CD4-positive, alpha-beta T cell treated with Interleukin-2 at 100 ng/mL for 4 hours (primary cell): ENCODE data around the gene EIF1B.

Experiments used
- DNase-seq: peaks from one replicate; pipeline ENCODE4 v3.0.0-alpha.2; 2020; ENCODE audit warnings: low spot score

The EIF1B gene

DNA sequence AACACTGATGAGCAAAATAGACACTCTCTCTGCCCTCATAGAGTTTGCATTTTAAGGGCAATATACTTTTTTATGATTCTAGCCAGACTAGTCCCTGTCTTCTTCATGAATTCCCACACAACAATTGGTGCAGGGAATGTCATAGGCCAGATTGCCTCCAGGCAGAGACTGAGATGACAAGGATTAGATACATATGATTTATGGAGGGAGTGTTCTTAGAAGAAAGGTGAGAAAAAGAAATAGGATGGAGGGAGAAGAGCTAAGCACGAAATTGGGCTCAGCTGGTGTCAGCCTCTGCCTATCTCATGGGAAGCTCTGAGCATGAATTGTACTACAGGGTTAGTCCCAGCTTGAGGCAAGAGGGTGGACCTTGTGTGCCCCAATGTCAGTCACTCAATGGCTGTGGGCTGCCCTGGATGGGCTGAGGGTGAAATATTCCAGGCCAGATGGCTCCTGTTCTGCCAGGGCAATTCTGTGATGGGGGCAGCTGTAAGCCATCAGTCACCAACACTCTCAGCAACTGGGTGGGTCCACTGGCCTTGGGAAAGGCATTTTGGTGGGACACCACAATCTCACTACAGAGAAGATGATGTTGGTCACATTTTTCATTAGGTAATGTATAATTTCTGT lies 31.1 kb downstream of the EIF1B start:
- no peak for DNase-seq

DNA sequence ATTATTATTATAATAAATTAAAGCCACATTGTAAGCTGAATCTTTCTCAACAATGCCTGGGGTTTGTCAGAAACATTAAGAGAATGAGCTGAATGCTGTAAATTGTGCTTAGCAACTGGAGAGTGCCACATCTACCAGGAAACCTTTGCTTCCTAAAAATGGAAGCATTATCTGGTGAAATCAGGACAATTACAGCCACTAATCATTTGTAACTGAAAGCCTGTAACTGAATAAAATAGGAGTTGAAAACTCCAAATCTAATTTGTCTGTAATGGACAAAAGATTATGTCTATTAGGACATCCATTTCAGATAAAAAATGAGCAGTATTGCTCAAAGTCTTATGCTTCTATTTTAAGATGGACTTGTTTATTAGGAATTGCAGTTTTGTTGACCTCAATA lies 32.2 kb downstream of the EIF1B start:
- no peak for DNase-seq

DNA sequence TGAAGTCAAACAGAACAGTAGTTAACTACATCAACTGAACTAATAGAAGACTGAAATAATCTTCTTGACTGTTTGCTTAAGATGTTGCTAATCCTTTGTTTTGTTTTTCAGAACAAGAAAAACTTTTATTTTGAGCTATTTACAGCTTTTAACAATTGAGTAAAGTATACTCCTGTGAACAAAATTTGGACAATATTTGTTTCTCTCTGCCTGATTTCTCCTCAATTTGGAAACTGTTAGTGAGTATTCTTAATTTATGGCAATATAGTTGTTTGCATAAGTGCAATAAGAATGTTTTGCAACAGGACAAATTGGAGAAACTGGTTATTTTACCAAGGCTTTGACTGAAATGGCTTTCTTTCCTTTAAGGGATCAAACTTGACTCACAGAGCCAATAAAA lies 41.0 kb downstream of the EIF1B start:
- DNase-seq = no peak

DNA sequence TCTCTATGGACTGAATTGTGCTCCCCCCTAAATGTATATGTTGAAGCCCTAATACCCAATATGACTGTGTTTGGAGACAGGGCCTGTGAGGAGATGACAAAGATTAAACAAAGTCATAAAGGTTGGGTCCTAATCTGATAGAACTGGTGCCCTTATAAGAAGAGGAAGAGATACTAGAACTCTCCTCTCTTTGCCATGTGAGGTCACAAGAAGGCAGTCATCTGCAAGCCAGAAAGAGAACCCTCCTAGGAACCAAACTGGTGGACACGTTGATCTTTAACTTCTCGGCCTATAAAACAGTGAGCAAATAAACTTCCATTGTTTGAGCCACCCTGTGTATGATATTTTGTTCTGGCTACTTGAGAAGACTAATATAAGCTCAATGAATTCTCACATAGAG lies 45.9 kb downstream of the EIF1B start:
- DNase-seq = no peak

DNA sequence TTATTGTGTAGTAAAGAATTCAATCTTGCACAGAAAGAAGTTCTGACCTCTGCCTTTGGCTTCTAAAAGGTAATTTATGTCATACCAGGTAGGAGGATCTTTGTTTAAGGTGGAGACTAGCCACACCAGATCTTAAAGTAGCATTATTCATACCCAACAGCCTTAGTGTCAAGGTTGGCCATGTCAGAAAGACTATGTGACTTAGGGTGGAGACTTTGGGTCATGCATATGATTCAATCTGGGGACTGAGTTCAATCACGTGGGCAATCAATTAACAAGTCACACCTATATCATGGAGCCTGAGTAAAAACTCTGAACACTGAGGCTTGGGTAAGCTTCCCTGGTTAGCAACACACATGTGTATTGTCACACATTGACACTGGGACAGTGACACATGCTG lies 48.9 kb downstream of the EIF1B start:
- no peak for DNase-seq
